NCI-H524 (cell line): ENCODE measurements around the gene ACSM3.
A peak's percentile ranks its signal among the peaks of the same experiment; 100 is the strongest.
"Not testable (repeated sequence)": the region's sequence is repeated elsewhere in the genome, so short reads cannot be mapped to it uniquely, and the experiment has no call there.

Experiments used
- DNase-seq, 2 experiments: peaks; one replicate each; lab custom pipeline; 2025; lab: John Stamatoyannopoulos, UW

The ACSM3 gene, protein sequence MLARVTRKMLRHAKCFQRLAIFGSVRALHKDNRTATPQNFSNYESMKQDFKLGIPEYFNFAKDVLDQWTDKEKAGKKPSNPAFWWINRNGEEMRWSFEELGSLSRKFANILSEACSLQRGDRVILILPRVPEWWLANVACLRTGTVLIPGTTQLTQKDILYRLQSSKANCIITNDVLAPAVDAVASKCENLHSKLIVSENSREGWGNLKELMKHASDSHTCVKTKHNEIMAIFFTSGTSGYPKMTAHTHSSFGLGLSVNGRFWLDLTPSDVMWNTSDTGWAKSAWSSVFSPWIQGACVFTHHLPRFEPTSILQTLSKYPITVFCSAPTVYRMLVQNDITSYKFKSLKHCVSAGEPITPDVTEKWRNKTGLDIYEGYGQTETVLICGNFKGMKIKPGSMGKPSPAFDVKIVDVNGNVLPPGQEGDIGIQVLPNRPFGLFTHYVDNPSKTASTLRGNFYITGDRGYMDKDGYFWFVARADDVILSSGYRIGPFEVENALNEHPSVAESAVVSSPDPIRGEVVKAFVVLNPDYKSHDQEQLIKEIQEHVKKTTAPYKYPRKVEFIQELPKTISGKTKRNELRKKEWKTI

DNA sequence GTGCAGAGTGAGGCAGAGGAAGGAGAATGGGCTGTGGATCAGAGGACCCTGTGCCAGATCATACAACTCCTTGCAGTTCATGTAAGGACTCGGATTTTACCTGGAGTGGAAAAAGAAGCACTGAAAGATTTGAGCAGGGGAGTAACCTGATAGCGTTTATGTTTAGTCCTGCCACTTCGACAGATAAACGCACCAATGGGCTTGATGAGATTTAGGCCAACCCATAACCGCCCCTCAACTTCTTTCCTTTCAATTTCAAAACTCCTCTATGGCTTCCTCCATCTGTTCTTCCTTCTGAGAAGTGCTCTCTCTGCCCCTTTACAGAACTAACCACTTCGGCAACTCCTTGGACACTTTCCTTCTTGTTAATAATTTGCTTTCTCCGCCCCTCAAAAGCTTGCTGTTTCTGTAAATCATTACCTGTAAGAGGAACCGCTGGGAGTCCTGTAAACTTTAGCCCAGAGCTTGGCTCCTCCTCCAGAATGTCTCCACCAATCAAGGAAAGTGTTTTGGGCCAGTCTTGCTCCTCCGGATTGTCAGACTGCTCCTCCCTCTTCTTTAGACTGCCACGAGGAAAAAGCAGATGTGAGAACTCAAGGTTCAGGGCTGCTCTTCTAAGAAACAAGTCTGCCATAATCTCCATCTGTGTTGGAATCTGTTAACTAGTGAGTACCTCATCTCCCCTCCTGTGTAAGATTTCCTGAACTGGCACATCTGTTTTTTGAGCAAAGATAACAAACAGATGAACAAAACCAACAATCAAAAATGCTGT lies at the start of gene ACSM3:
Gene ACSM3, plus strand, starts transcription at position 554 of the 772 bp plus-strand sequence. CDS start 6,021 bp downstream, outside the sequence.
- DNase-seq: peak; percentile 72 to 91

DNA sequence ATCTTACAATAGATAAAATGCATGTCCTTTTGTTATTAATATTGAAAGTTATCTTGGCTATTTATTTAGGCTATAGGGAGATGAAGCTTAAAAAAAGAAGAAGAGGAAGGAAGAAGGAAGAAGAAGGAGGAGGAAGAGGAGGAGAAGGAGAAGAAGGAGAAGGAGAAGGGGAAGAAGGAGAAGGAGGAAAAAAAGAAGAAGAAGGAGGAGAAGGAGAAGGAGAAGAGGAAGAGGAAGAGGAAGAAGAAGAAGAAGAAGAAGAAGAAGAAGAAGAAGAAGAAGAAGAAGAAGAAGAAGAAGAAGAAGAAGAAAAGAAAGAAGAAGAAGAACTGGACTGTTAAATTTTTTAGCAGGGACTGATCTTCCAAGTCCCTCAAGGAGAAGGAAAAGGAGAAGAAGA lies 46.1 kb upstream of the ACSM3 start:
- DNase-seq: not testable (repeated sequence)

DNA sequence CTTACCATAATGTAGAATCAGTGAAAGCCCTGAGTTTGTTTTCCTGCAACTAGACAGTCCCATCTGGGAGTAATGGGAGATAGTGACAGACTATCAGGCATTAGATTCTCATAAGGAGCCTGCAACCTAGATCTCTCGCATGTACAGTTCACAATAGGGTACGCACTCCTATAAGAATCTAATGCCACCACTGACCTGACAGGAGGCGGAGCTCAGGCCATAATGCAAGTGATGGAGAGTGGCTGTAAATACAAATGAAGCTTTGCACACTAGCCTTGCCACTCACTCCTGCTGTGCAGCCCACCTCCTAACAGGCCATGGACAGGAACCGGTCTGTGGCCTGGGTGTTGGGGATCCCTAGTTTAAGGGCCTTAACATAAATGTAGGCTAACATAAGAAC lies 43.6 kb upstream of the ACSM3 start:
- no peak for DNase-seq

- no peak for DNase-seq
Measured at GRCh38 chr16:20726661-20727060, 37.2 kb upstream of the ACSM3 start.

- no peak for DNase-seq
Measured at GRCh38 chr16:20727181-20727580, 36.6 kb upstream of the ACSM3 start.

- DNase-seq: no peak
Measured at GRCh38 chr16:20729141-20729540, 34.7 kb upstream of the ACSM3 start.

DNA sequence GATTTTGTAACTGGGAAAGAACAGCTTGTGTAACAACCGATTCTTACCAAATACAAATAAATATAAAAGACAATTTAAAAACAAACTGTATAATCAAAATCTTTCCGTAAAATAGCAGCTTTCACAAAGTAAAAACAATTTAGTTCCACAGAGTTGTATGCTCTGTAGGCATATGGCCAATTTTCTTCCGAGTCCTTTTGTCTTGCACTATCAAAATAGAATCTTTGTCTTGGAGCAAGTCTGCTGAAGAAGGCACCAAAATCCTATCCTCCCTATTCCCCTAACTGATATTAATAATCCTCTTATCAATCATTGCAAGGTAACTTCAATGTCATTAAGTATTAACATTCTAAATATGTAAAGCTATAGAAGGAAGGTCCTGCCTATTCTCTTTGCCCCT lies 29.8 kb upstream of the ACSM3 start:
- DNase-seq: no peak

GRCh38 chr16:20734782-20735181 lies 29.0 kb upstream of the ACSM3 start:
- DNase-seq: no peak

- DNase-seq: no peak
Measured at GRCh38 chr16:20735490-20735889, 28.3 kb upstream of the ACSM3 start.

- DNase-seq: peak in 1 of 2 experiments; percentile 4
Measured at GRCh38 chr16:20740007-20740883, 23.6 kb upstream of the ACSM3 start.

DNA sequence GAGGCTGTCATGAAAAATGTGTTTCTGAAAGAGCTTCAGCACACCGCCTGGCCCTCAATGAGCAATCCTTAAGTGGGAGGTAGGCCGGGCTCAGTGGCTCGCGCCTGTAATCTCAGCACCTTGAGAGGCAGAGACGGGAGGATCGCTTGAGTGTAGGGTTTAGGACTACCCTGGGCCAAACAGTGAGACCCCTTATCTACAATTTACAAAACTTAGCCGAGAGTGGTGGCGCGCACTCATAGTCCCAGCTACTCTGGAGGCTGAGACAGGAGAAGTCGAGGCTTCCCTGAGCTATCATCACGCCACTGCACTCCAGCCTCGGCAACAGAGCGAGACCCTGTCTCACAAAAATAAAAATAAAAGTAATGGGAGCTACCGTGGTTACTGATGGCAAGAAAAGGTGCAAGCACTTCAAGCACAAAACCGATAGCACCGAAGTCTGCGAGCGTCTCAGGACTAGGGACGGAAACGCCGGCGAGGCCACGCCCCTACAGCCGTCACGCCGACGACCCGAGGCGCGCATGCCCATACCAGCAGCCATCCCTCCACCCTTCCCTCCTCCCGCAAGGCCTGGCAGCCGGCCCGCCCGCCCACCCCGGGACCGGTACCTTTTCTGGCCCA lies 22.8 kb upstream of the ACSM3 start:
- peak; percentile 59 to 76 for DNase-seq

GRCh38 chr16:20741554-20742285 lies 22.1 kb upstream of the ACSM3 start, which contains the start of gene THUMPD1:
TSS of gene THUMPD1 (minus strand) at chr16:20741818. CDS start at chr16:20741739, 79 bp downstream.
- peak; percentile 90 to 94 for DNase-seq

DNA sequence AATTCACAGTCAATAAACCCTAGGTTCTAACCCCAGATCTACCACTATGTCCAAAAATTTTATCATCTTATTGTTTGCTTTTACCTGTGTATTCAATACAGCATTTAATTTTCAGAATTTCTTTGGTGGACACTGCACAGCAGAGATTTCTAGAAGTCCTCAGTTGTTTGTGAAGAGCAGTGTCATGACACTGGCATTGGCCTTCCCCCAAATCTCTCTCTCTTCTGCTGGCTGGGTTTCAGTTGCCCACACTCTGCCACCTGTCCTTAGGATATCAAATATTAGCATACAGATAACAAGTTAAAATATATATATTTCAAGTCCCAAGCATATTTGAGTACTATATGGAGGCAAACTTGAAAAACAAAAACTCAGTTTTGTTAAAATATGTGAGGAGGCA lies 20.2 kb upstream of the ACSM3 start:
- no peak for DNase-seq

DNA sequence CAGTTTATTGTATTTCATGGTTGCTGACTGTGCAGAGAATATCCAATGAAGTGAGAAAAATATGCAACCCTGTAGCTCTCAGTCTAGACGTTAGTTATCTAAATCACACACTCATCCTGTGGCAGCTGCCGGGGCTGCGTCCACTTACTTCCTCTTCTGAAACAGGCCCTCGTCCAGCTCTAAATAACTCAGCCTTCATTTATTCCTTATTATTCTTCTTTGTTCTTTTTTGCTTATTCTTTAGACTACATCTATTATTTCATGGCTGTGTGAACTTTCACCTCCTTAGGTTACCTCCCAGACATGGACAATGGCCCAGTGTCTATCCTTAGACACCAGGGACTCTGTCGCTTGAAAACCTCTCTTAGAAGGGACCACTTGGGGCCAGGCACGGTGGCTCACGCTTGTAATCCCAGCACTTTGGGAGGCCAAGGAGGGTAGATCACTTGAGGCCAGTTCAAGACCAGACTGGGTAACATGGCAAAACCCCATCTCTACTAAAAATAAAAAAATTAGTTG lies 18.8 kb upstream of the ACSM3 start:
- DNase-seq: no peak

DNA sequence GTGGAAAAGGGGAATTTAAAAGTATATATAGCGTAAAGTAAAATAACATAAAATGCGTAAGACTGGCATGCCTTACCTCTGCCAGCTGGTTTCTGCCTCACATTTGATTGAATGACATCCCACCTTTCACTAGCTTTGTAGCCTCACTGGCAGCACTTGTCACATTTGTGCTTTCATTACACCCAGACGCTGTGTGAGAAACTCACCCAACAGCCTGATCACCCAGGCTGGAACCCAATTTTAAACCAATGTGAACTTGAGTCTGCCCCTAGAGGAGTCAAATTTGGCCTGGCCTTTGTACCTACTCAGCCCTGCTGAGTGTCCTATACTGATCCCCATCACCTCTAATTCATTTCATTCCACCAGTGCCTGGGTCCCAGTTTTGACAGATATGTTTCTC lies 17.4 kb upstream of the ACSM3 start:
- DNase-seq: no peak

DNA sequence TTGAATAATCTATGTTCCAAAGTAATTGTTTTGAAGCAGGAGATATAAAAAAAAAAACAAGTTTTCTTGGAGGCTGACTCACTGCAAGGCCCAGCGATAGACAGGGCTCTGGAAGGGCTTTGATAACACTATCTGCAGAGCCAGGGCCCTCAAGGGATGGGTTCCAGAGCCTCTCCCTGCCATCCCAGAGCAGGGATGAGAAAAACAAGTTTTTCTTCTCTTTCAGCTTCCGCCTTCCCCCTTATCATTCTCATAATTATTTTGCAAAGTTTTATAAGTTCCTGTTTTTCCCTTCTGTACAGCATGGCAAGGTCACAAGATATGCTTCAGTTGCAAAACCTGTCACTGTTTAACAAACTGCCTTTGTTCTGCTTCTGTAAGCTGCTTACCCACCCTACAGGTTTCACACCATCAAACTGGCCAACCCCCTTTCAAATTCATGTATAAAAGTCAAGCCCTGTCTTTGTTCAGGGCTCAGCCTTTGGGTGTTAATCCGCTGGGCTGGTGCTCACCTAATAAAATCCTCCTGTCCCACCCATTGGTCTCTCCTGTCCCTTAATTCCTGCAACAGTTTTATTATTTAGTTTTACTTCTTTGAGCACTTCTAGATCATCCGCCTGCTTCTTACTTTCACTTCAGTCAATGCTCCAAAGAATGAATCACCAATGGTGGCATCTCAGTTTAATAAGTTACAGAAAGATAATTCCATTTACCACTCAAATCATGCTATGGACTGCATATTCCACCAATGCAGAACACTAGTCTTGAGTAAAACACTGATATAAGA lies 16.6 kb upstream of the ACSM3 start:
- no peak for DNase-seq

- DNase-seq: no peak
Measured at GRCh38 chr16:20749474-20749873, 14.3 kb upstream of the ACSM3 start.

DNA sequence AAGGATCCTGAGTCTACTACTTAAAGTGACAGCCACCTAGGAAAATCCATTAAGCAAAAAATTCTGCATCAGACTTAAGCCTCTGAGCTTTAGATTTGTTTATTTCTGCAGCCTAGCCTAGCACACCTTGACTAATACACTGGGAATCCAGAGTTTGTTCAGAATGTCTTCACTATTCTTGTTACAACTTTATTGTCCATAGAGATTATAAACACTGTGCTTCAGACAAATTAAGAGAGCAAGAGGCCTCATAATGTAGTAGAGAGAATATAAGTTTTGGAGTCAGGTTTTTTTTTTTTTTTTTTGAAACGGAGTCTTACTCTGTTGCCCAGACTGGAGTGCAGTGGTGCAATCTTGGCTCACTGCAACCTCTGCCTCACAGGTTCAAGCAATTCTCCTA lies 13.3 kb upstream of the ACSM3 start:
- DNase-seq: no peak

GRCh38 chr16:20753727-20754126 lies 10.1 kb upstream of the ACSM3 start:
- no peak for DNase-seq

GRCh38 chr16:20755238-20755637 lies 8.6 kb upstream of the ACSM3 start:
- no peak for DNase-seq
